Stimulated activated CD4-positive, alpha-beta T cell treated with anti-CD3 and anti-CD28 coated beads, Interleukin-12 subunit alpha, Interleukin-12 subunit beta, amount 100 ng/mL, for 24 hours (primary cell): ENCODE results near the gene FSTL5.

ENCODE experiments used
- DNase-seq, 2 experiments: peaks; one replicate each; pipeline ENCODE4 v3.0.0-alpha.2; 2020; ENCODE audit warnings: low read depth in 2 of 2

The FSTL5 gene

GRCh38 chr4:161581262-161582230, 582.3 kb downstream of the FSTL5 start:
- DNase-seq, result no peak

DNA sequence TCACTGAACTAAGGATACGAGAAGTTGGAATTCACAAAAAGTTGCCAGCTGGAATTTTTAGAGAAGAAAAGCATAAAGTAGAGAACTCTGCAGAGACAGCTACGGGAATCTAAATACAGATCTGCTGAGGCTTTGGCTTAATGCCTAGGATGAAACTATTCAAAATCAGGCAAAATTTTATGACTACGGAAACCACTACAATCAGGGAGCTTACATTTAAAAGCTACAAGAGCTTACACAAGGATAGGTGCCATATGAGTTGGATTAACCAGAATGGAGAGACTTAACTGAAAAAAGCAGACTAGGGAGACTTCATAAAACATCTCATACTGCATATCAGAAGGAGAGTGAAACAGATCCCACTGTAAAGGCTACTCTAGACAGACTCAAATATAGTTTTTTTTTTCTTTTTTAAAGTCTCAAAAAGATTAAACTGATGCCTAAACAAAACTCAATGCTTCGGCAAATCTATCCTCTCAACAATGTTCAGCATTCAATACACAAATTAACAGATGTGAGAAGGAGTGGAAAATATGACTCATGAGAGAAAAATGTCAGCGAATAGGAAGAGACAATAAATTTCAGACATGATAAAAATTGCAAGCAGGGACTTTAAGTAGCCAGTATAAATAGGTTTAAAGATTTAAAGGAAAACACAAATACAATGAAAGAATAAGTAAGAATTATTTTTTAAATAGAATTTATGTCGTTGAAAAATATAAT, 586.1 kb downstream of the FSTL5 start:
- no peak for DNase-seq

DNA sequence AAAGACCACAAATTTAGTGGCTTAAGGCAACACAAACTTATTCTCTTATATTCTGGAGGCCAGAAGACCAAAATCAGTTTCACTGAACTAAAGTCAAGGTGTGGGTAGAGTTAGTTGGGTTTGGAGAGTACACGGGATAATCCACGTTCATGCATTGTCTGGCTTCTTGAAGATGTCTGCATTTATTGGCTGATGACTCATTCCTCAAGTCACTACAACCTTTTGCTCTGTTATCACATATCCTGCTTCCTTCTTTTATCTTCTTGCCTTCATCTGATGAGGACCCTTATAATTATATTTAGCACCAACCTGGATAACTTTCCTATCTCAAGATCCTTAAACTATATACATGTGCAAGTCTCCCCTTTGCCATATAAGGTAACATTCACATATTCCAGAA, 590.0 kb downstream of the FSTL5 start:
- no peak for DNase-seq

DNA sequence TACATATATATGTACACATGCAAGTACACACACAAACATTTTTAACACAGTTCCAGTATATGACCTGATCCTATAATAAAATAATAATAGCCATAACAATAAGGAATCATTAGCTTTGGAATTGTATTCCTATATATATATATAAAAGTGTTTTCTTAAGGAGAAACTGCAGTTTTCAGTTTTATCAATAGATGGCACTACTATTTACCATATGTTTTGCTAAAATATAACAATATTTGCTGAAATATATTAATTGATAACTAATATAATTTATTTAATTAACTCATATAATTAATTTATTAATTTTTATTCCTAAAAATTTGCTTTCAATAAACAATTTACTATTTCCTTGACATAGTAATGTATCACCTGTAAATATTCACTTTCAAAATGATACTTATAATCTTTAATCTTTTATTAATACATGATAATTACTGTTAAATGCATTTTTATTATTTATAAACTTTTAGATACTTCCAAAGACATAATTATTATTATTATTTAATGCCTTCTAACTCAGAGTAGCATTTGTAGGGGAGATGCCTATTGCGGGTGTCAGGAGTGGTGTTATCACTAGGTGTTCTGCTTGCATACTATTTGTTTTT, 599.5 kb downstream of the FSTL5 start:
- DNase-seq, result no peak

DNA sequence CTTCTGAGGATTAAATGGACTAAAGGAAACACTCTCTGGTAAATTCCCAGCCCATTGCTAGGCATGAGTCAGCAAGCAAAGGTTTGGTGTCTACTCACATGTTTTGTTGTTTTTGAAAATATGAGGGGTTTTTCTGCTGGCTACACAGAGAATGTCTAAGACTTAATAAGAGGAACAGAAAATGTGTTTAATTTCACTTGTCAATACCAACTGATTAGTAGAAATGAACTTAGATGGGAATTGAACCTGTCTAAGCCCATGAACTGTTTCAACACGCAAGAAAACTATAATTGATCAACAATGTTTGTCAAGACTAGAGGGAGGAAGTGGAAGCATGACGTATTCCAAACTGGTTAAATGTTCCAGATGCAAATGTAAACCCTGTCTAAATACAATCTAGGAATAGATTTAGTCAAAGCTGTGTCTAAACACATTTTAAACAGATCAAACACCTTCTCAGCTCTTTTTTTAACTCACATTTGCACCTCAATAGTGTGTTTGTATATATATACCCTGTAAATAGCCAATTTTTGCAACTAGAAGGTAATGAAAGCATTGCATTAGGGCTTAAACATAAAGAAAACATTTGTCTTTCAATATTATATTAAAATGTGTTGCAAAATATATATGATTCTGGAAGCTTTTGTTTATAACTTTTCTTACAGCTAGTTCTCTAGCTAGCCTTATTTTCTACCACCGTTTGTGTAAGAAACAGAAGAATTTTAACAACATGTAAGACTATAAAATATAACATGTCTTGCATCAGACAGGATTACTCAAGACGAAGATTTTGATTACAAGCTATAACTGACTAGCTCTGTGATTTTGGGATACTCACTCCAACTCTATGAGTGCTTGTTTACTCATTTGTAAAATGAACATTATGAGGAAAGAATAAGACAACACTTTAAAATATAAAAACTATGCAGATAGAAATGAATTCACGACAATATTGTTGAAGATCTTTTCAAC, 607.8 kb downstream of the FSTL5 start:
- DNase-seq, result no peak

GRCh38 chr4:161554372-161554990, 609.3 kb downstream of the FSTL5 start:
- no peak for DNase-seq

DNA sequence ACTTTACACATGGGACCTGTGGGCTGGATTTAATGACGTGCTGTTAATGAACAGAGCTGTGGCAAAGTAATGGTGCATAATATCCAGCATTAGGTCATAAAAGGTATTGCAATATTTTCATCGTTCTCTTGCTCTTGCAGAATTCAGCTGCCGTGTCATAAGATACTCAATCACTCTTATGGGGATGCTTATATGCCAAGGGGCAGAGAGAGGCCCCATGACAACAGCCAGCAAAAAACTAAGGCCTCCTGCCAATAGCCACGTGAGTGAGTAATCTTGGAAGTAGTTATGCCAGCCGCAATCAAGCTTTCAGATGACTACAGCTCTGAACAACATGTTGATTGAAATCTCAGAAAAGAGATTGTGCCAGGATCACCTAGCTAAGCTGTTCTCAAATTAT, 616.9 kb downstream of the FSTL5 start:
- no peak for DNase-seq

DNA sequence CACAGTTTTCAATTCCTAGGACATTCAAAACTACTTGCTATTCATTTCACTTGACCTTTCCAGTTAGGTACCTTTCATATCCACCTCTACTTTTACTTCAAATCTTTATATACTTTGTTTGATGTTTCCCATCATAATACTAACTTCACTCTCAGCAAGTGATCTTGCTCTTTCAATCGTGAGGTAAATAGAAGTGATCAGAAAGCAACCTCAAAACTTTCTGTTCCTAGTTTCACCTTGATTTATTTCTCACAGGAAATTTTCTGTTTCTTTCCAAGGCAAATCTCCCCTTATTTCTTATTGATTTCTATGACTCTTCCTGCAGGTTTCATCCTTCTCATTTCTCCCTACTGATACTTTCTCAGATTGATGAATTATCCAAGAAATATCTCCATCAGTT, 623.5 kb downstream of the FSTL5 start:
- no peak for DNase-seq

DNA sequence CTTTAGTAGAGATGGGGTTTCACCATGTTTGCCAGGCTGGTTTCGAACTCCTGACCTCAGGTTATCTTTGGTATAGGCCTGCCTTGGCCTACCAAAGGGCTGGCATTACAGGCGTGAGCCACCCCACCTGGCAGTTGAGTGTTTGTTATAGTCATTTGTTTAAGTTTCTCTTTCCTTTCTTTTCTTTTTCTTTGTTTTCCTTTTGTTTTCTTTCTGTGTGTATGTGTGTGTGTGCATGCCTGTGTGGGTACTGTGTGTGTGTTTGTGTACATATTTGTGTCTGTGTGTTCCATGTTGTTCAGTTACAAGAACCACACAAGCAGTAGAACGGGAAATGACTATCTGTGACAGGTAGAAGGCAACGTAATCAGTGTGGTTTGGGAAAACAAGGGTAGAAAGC, 624.9 kb downstream of the FSTL5 start:
- DNase-seq, result no peak

DNA sequence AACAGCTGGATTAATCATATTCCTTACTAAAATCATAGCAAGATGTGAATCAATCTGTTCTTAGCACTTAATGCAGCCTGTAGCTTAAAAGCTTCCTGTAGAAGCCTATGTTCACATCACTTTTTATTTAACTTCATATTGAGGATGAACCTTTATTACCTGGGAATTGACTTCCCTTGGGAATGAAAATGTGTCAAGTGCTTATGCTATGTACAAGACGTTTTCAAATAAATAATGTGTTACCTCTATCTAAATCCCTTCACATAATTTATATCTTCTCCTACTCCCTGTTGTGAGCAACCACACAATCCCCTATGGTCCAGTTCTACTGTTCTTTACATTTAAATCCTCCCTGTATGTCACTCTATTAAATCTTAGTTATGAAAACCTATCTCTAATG, 633.1 kb downstream of the FSTL5 start:
- DNase-seq, result no peak

- no peak for DNase-seq
These were observed 638.7 kb downstream of the FSTL5 start for GRCh38 chr4:161525121-161525520.

DNA sequence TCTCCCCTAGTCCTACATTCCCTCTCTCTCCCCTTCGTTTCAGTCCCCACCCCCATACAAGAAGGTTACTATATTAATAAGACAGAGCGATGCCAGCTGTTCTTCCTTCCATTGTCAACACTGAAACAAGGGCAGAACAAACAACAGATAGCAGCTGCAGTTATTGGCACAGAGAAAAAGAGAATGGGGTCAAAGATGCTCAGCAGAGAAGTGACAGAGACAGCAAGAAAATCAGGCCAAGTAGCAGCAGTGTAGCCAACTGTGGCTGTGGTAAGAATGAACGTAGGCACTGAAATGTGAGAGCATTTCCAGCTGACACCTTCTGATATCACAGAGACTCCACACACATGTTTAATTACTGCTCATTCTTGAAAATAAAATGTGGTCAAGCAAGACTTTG, 641.8 kb downstream of the FSTL5 start:
- no peak for DNase-seq

GRCh38 chr4:161519611-161520010, 644.2 kb downstream of the FSTL5 start:
- no peak for DNase-seq

- no peak for DNase-seq
These were observed 645.9 kb downstream of the FSTL5 start for GRCh38 chr4:161517941-161518340.

DNA sequence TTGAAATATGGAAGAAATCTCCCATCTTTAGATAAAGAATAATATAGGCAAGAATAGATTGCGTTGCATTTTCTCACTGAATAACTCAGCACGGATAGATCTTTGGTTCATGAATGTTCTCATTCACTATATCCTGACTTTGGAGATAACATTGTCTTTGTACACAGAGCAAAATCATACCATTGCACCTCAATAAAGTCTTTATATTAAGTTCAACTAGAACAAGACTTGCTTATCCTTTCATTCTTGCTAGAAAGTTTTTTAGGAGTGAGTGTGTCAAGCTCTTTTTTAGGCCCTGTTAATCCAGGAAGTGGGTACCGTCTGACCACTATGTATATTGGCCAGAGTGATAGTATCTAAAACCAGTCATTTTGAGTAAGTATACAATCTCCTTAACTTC, 658.7 kb downstream of the FSTL5 start:
- DNase-seq, result no peak

- DNase-seq, result no peak
These were observed 665.6 kb downstream of the FSTL5 start for GRCh38 chr4:161498155-161498554.

DNA sequence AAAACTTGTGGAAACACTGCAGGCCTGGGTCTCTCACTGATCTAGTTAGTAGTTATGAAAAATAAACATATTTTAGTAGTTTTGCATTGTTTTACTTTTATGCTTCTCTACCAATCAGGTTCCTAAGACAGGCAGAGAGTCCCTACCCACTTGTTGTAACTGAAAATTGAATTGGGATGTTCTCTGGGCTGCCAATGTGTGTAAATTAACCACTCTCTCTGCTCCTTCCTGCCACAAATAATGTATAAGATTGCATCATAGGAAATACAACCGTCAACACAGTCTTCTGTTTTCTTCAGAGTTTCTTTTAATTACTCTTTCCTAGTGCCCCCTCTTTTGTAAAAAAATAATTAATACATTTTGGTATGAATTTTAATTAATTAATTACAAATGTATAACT, 677.3 kb downstream of the FSTL5 start:
- no peak for DNase-seq

DNA sequence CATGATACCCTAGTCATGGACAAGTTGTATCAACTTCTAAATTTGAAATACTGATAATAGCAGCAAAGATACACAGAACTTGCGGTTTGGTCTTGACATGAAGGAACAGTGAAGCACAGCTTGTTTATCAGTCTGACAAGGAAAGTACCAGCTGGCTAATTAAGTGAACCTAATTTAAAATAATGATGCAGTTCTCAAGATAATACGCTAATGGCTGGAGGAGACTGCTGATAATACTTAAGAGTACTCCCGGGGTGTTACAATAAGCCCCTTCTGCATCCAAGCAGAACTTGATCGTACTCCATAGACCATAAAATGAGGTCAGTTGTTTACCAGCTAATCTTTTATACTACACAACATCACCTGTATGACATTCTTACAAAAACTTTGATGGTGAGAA, 697.5 kb downstream of the FSTL5 start:
- no peak for DNase-seq

- no peak for DNase-seq
These were observed 700.4 kb downstream of the FSTL5 start for GRCh38 chr4:161463436-161463835.

- DNase-seq, result no peak
These were observed 705.9 kb downstream of the FSTL5 start for GRCh38 chr4:161457906-161458305.

DNA sequence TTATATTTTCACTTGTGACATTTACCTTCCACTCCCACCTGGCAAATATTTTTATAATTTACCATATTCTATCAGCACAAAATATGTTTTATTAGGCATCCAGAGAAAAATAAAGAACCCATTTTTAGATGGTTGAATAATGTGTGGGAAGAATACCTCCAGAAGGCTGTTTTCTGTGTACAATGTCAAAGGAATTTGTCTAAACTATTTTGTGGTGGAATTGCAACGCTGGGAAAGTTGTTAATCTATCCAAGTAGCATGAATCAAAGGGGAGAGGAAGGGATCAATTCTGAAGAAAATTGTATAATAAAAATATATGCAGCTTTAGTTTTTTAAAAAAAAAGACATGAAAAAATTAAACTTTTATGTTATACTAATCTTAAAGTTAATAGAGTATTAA, 706.5 kb downstream of the FSTL5 start:
- DNase-seq, result no peak
